ENCODE results near the gene RTN4R.
"Not testable (repeated sequence)": the region's sequence is repeated elsewhere in the genome, so short reads cannot be mapped to it uniquely, and the experiment has no call there.

Gene RTN4R

GRCh38 chr22:20264614-20265452 lies 3.3 kb downstream of the RTN4R start:
- no peak for DNase-seq (ENCODE audit: extremely low read depth, low read depth)
- no peak overlapping the region for H3K4me3 ChIP-seq (replicated peaks; ENCODE audit: low read depth, low read length)
- TF ChIP-seq CTCF (IDR thresholded peaks at IDR 0.05; ENCODE audit: low read depth, low read length, missing control alignments) = no peak

- DNase-seq (ENCODE audit: extremely low read depth, low read depth); H3K4me3 ChIP-seq (replicated peaks; ENCODE audit: low read depth, low read length): not testable (repeated sequence)
Measured at GRCh38 chr22:20263404-20264281, 4.5 kb downstream of the RTN4R start.

- H3K4me3 ChIP-seq (replicated peaks; ENCODE audit: low read depth, low read length) = no peak overlapping the region
- no peak for TF ChIP-seq CTCF (IDR thresholded peaks at IDR 0.05; ENCODE audit: low read depth, low read length, missing control alignments)
- no peak for DNase-seq (ENCODE audit: extremely low read depth, low read depth)
Measured at GRCh38 chr22:20262582-20263147, 5.5 kb downstream of the RTN4R start.

- TF ChIP-seq CTCF (IDR thresholded peaks at IDR 0.05; ENCODE audit: low read depth, low read length, missing control alignments) = no peak
- DNase-seq (ENCODE audit: extremely low read depth, low read depth) = no peak
- H3K4me3 ChIP-seq (replicated peaks; ENCODE audit: low read depth, low read length) = no peak overlapping the region
Measured at GRCh38 chr22:20261848-20262581, 6.1 kb downstream of the RTN4R start.

- H3K4me3 ChIP-seq (replicated peaks; ENCODE audit: low read depth, low read length) = no peak overlapping the region
- no peak for TF ChIP-seq CTCF (IDR thresholded peaks at IDR 0.05; ENCODE audit: low read depth, low read length, missing control alignments)
- no peak for DNase-seq (ENCODE audit: extremely low read depth, low read depth)
Measured at GRCh38 chr22:20260071-20260765, 7.9 kb downstream of the RTN4R start.

GRCh38 chr22:20259327-20259688 lies 8.8 kb downstream of the RTN4R start:
- H3K4me3 ChIP-seq (replicated peaks; ENCODE audit: low read depth, low read length) = no peak overlapping the region
- DNase-seq (ENCODE audit: extremely low read depth, low read depth) = no peak
- TF ChIP-seq CTCF (IDR thresholded peaks at IDR 0.05; ENCODE audit: low read depth, low read length, missing control alignments) = no peak
